ENCODE results near the gene SOX10. TPM values are rescaled to one million over a fixed set of nuclear protein-coding genes. Genes with fewer than 3 reads are reported as not detected.

SOX10 gene
- total RNA-seq, 2 experiments from 2014 or later = not detected

DNA sequence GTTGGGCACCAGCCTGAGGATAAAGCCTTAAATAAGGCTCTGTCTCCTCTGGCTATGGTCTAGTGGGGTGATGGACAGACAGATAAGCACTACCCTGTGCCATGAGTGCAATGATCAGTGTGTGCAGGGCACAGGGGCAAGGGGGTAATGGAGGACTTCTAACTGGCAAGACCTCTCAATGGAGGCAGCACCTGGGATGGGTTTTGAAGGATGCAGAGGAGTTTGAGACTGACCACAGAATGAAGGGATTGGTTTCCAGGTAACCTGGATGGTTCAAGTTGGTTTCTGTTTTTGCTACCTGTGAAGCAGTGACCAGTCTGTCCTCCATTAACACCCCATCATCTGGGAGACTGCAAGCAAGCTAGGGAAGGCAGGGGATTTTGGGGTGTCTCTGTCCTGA is 45.0 kb upstream of the SOX10 start:
- Mint-ChIP-seq H3K9me3 (no peaks in the 10 kb centered on the region), H3K4me3 (no peak overlapping the region), H3K36me3 (ENCODE audit: low read depth) (no peaks in the 10 kb centered on the region), H3K27me3 (no peaks in the 10 kb centered on the region), H3K4me1 (ENCODE audit: low read depth) (no peaks in the 10 kb centered on the region), H3K27ac (no peak overlapping the region)
- CTCF ChIA-PET = no interaction called here
- ATAC-seq (ENCODE audit: poor library complexity) = no peak
- TF ChIP-seq, protein P1, sequence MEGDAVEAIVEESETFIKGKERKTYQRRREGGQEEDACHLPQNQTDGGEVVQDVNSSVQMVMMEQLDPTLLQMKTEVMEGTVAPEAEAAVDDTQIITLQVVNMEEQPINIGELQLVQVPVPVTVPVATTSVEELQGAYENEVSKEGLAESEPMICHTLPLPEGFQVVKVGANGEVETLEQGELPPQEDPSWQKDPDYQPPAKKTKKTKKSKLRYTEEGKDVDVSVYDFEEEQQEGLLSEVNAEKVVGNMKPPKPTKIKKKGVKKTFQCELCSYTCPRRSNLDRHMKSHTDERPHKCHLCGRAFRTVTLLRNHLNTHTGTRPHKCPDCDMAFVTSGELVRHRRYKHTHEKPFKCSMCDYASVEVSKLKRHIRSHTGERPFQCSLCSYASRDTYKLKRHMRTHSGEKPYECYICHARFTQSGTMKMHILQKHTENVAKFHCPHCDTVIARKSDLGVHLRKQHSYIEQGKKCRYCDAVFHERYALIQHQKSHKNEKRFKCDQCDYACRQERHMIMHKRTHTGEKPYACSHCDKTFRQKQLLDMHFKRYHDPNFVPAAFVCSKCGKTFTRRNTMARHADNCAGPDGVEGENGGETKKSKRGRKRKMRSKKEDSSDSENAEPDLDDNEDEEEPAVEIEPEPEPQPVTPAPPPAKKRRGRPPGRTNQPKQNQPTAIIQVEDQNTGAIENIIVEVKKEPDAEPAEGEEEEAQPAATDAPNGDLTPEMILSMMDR (IDR thresholded peaks at IDR 0.05) = no peak
- DNase-seq = no peak
- no peaks in the 10 kb centered on the region for H3K27me3 ChIP-seq (ENCODE audit: control insufficient read depth in 1 of 2, insufficient read depth in 2 of 2, low read length in 2 of 2)
- POLR2A ChIA-PET = no interaction called here
- no peak overlapping the region for H3K27ac ChIP-seq (ENCODE audit: low read depth in 1 of 2, low read length in 2 of 2)
- no peaks in the 10 kb centered on the region for H3K36me3 ChIP-seq (ENCODE audit: insufficient read depth, low read length)
- intact Hi-C loops (cut with DNase I, micrococcal nuclease) = no loop called here
- H3K9me3 ChIP-seq (ENCODE audit: control insufficient read depth in 1 of 2, insufficient read depth in 1 of 2, low read length in 2 of 2) = no peaks in the 10 kb centered on the region
- H3K4me3 ChIP-seq (ENCODE audit: low read length) = no peak overlapping the region
- no peaks in the 10 kb centered on the region for H3K4me1 ChIP-seq (ENCODE audit: insufficient read depth, low read length)

DNA sequence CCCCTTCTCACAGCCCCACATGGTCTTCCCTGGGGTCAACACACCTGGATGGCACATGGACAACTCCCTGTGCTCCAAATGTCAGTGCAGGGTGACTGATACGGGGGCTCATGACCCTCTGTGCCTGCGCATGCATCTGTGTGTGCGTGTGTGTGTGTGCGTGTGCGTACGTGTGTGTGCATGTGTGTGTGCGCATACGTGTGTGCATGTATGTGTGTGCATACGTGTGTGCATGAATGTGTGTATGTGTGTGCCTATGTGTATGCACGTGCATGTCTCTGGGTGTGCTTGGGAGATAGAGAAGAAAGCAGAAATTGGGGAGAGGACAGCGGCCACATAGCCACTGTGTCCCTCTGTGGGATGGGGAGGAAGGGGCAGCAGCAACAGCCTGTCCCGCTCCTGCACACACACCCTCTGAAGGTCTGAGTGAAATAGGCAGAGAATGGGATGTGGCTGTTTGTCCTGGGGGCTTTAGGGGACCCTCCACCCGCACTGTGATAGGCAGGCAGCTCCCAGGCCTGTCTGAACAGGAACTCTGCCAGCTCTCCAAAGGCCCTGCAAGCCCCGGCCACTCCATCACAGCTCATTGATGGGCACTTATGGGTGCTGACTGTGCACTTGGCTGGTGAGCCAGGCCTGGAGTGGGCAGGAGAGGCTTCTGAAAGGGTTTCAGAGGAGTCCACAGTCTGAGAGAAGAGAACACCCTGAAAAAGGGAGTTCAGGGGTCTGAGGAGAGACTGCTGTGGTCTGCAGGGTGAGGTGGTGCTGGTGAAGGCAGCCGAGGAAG is 44.2 kb upstream of the SOX10 start:
- Histone ChIP-seq H3K27ac (ENCODE audit: low read depth in 1 of 2, low read length in 2 of 2) (no peak overlapping the region), H3K4me1 (ENCODE audit: insufficient read depth, low read length) (no peaks in the 10 kb centered on the region), H3K9me3 (ENCODE audit: control insufficient read depth in 1 of 2, insufficient read depth in 1 of 2, low read length in 2 of 2) (no peaks in the 10 kb centered on the region), H3K27me3 (ENCODE audit: control insufficient read depth in 1 of 2, insufficient read depth in 2 of 2, low read length in 2 of 2) (no peaks in the 10 kb centered on the region), H3K36me3 (ENCODE audit: insufficient read depth, low read length) (no peaks in the 10 kb centered on the region), H3K4me3 (ENCODE audit: low read length) (no peak overlapping the region)
- Mint-ChIP-seq H3K9me3 (no peaks in the 10 kb centered on the region), H3K27ac (no peak overlapping the region), H3K36me3 (ENCODE audit: low read depth) (no peaks in the 10 kb centered on the region), H3K4me3 (no peak overlapping the region), H3K4me1 (ENCODE audit: low read depth) (no peaks in the 10 kb centered on the region), H3K27me3 (no peaks in the 10 kb centered on the region)
- ChIA-PET POLR2A (no interaction called here), CTCF (no interaction called here)
- ATAC-seq (ENCODE audit: poor library complexity) (no peak), DNase-seq (no peak)
- TF ChIP-seq, protein P1 (IDR thresholded peaks at IDR 0.05) = no peak
- intact Hi-C loops (cut with DNase I, micrococcal nuclease) = no loop called here

DNA sequence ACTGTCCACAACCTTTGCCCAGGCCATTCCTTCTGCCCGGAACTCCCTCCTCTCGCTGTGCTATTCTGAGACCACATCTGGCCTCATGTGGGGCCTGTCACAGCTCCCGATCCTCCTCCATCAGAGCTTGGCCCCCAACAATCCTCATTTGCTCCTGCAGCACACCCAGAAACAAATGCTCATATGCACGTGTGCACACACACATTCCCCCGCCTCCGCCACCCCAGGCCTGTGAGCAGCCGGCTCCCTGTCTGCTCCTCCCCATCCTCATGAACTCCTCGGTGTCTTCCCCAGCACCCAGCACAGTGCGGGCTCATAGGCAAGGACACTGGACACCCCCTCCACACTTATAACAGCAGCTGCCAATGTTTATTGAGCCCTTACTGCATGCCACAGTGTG is 43.1 kb upstream of the SOX10 start:
- H3K36me3 Mint-ChIP-seq (ENCODE audit: low read depth) = no peaks in the 10 kb centered on the region
- intact Hi-C loops (cut with DNase I, micrococcal nuclease) = no loop called here
- DNase-seq (no peak), ATAC-seq (ENCODE audit: poor library complexity) (no peak)
- POLR2A ChIA-PET = no interaction called here
- H3K27ac Mint-ChIP-seq = no peak overlapping the region
- no peaks in the 10 kb centered on the region for H3K27me3 Mint-ChIP-seq
- Histone ChIP-seq H3K4me3 (ENCODE audit: low read length) (no peak overlapping the region), H3K27ac (ENCODE audit: low read depth in 1 of 2, low read length in 2 of 2) (no peak overlapping the region), H3K27me3 (ENCODE audit: control insufficient read depth in 1 of 2, insufficient read depth in 2 of 2, low read length in 2 of 2) (no peaks in the 10 kb centered on the region), H3K4me1 (ENCODE audit: insufficient read depth, low read length) (no peaks in the 10 kb centered on the region), H3K9me3 (ENCODE audit: control insufficient read depth in 1 of 2, insufficient read depth in 1 of 2, low read length in 2 of 2) (no peaks in the 10 kb centered on the region), H3K36me3 (ENCODE audit: insufficient read depth, low read length) (no peaks in the 10 kb centered on the region)
- H3K9me3 Mint-ChIP-seq = no peaks in the 10 kb centered on the region
- CTCF ChIA-PET = no interaction called here
- H3K4me1 Mint-ChIP-seq (ENCODE audit: low read depth) = no peaks in the 10 kb centered on the region
- H3K4me3 Mint-ChIP-seq = no peak overlapping the region
- TF ChIP-seq, protein P1 (IDR thresholded peaks at IDR 0.05) = no peak
